Stomach smooth muscle (tissue), 2 donors: ENCODE measurements around the gene PDCD1.
"Not testable (repeated sequence)": the region's sequence is repeated elsewhere in the genome, so short reads cannot be mapped to it uniquely, and the experiment has no call there.

ENCODE experiments used
- H3K27ac ChIP-seq: one replicate; pipeline ENCODE4 v1.7.0; 2013; ENCODE audit warnings: mild to moderate bottlenecking, low read length, inconsistent platforms
- H3K27me3 ChIP-seq, 2 donors: one replicate each; pipeline ENCODE4 v1.7.0; 2013; ENCODE audit warnings: low read length in 2 of 2; ENCODE audit not compliant: insufficient read depth in 2 of 2, control insufficient read depth in 1 of 2
- H3K36me3 ChIP-seq, 2 donors: one replicate each; pipeline ENCODE4 v1.7.0; 2013; ENCODE audit warnings: low read length in 2 of 2; ENCODE audit not compliant: control insufficient read depth in 2 of 2, insufficient read depth in 2 of 2
- H3K4me1 ChIP-seq: one replicate; pipeline ENCODE4 v1.7.0; 2013; ENCODE audit warnings: low read length; ENCODE audit not compliant: control insufficient read depth, insufficient read depth
- H3K4me3 ChIP-seq, 2 donors: one replicate each; pipeline ENCODE4 v1.7.0; 2013; ENCODE audit warnings: low read length in 2 of 2
- H3K9ac ChIP-seq, 2 donors: one replicate each; pipeline ENCODE4 v1.7.0; 2013; ENCODE audit warnings: low read length in 2 of 2, mild to moderate bottlenecking in 1 of 2
- H3K9me3 ChIP-seq, 2 donors: one replicate each; pipeline ENCODE4 v1.7.0; 2013; ENCODE audit warnings: low read length in 2 of 2; ENCODE audit not compliant: control insufficient read depth in 2 of 2
- donor health status: healthy.
- donor health status: Pancreatic carcinoma.

Gene PDCD1

GRCh38 chr2:241819947-241820624 lies 38.6 kb downstream of the PDCD1 start:
- not testable (repeated sequence) for H3K9me3 ChIP-seq, H3K4me3 ChIP-seq, H3K9ac ChIP-seq, H3K36me3 ChIP-seq, H3K4me1 ChIP-seq, H3K27ac ChIP-seq
- H3K27me3 ChIP-seq, result peaks cover 6 to 18% of the 10 kb centered on the region in 2 donors

- Histone ChIP-seq H3K9ac (no peak overlapping the region), H3K36me3 (no peaks in the 10 kb centered on the region), H3K4me1 (no peaks in the 10 kb centered on the region), H3K27ac (no peak overlapping the region), H3K9me3 (no peaks in the 10 kb centered on the region), H3K27me3 (peaks cover 6 to 18% of the 10 kb centered on the region in 2 donors), H3K4me3 (no peak overlapping the region)
Observed at GRCh38 chr2:241818943-241819270, 39.8 kb downstream of the PDCD1 start.

DNA sequence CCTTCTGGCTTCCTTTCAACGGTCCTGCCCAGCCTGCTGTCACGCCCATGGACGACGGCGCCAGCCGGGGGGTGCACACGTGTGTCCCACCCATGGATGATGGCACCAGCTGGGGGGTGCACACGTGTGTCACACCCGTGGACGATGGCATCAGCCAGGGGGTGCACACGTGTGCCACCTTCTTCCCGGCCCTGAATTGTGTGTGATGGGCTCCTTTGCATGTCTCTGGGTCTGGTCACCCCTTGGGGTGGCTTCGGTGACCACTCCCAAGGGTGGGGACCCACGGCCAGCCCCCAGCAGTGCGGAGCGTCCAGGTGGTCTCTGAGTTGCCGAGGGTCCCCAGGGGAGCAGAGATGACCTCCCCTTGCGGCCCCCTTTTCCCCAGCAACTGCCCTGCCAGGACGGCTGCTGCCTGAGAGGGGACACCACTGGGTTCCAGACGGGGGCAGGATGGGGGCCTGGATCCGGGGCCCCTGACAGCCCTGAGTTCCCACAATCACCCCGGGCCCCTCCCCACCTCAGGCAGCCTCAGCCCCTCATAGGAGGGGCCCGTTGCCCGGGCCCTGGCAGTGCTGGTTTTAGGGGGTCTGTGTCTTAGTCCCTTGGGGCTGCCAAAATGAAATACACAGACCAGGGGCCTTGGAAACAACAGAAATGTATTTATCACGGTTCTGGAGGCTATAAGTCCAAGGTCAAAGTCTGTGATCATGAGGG lies 40.3 kb downstream of the PDCD1 start:
- no peaks in the 10 kb centered on the region for H3K9me3 ChIP-seq
- no peaks in the 10 kb centered on the region for H3K4me1 ChIP-seq
- H3K9ac ChIP-seq, result no peak overlapping the region
- H3K27me3 ChIP-seq, result peaks cover 6 to 18% of the 10 kb centered on the region in 2 donors
- H3K27ac ChIP-seq, result no peak overlapping the region
- H3K36me3 ChIP-seq, result no peaks in the 10 kb centered on the region
- H3K4me3 ChIP-seq, result no peak overlapping the region

- not testable (repeated sequence) for H3K9ac ChIP-seq, H3K36me3 ChIP-seq, H3K4me1 ChIP-seq, H3K9me3 ChIP-seq, H3K27ac ChIP-seq, H3K4me3 ChIP-seq
- H3K27me3 ChIP-seq, result peaks cover 8 to 18% of the 10 kb centered on the region in 2 donors
Observed at GRCh38 chr2:241817821-241818215, 40.9 kb downstream of the PDCD1 start.

GRCh38 chr2:241817126-241817820 lies 41.4 kb downstream of the PDCD1 start:
- Histone ChIP-seq H3K4me1 (no peaks in the 10 kb centered on the region), H3K9me3 (no peaks in the 10 kb centered on the region), H3K9ac (no peak overlapping the region), H3K27me3 (peaks cover 8 to 16% of the 10 kb centered on the region in 2 donors), H3K36me3 (no peaks in the 10 kb centered on the region), H3K4me3 (no peak overlapping the region), H3K27ac (no peak overlapping the region)

- H3K27ac ChIP-seq, result no peak overlapping the region
- no peaks in the 10 kb centered on the region for H3K4me1 ChIP-seq
- no peaks in the 10 kb centered on the region for H3K9me3 ChIP-seq
- no peak overlapping the region for H3K4me3 ChIP-seq
- H3K27me3 ChIP-seq, result peaks cover 5 to 11% of the 10 kb centered on the region in 2 donors
- H3K36me3 ChIP-seq, result no peaks in the 10 kb centered on the region
- no peak overlapping the region for H3K9ac ChIP-seq
Observed at GRCh38 chr2:241816431-241817121, 42.1 kb downstream of the PDCD1 start.

DNA sequence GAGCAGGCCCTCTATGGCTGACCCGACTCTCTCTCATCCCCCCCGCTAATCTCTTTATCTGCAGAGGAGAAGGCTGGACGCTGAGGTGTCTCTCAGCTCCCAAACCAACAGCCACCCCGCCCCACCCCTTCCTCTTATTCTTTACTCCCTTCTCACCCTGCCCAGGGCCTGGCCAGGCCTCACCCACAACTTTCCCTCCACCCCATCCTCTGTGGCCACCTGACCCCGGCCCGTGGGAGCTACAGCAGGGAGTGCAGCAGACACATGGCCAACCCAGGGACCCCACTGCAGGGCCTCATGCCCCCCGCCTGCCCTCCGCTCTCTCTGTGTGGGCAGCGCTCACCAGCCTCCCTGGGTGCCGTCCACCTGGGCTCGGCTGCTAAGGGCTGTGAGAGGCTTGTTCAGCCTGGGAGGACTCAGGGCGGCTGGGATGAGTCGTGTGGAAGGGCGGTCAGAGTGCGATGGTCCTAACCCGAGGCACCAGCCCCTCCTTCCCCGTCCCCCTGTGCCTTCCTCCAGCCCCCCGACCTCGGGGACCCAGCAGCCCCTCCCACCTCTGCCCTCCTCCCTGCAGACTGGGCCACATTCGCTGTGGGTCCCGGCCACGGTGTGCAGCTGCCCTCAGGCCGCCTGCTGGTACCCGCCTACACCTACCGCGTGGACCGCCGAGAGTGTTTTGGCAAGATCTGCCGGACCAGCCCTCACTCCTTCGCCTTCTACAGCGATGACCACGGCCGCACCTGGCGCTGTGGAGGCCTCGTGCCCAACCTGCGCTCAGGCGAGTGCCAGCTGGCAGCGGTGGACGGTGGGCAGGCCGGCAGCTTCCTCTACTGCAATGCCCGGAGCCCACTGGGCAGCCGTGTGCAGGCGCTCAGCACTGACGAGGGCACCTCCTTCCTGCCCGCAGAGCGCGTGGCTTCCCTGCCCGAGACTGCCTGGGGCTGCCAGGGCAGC lies 42.9 kb downstream of the PDCD1 start:
- Histone ChIP-seq H3K9ac (no peak overlapping the region), H3K36me3 (no peaks in the 10 kb centered on the region), H3K4me1 (no peaks in the 10 kb centered on the region), H3K9me3 (no peaks in the 10 kb centered on the region), H3K27ac (no peak overlapping the region), H3K4me3 (no peak overlapping the region), H3K27me3 (peaks cover 5 to 6% of the 10 kb centered on the region in 2 donors)

DNA sequence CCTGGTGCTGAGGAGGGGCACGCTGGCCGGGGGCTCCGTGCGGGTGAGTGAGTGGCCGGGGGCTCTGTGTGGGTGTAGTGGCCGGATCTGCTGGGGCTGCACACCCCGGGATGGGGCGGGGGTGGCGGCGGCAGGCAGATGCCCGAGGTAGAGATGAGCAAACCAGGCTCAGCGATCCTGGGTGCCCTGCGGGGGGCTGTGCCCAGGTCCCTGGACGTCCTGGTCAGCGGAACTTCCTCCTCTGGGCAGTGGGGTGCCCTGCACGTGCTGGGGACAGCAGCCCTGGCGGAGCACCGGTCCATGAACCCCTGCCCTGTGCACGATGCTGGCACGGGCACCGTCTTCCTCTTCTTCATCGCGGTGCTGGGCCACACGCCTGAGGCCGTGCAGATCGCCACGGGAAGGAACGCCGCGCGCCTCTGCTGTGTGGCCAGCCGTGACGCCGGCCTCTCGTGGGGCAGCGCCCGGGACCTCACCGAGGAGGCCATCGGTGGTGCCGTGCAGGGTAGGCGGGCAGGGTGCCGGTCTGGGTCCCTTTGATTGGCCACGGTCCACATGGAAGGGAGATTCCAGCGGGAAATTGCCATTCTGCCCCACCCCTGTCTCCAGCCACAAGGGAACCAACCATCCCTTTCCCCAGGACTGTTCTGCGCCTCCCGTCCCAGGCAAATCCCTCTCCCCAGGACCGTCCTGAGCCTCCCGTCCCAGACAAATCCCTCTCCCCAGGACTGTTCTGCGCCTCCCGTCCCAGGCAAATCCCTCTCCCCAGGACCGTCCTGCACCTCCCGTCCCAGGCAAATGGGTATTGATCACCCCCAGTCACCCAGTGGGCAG lies 43.8 kb downstream of the PDCD1 start:
- no peaks in the 10 kb centered on the region for H3K36me3 ChIP-seq
- H3K9me3 ChIP-seq, result no peaks in the 10 kb centered on the region
- H3K9ac ChIP-seq, result no peak overlapping the region
- no peak overlapping the region for H3K27ac ChIP-seq
- peaks cover 2 to 3% of the 10 kb centered on the region in 2 donors for H3K27me3 ChIP-seq
- no peaks in the 10 kb centered on the region for H3K4me1 ChIP-seq
- no peak overlapping the region for H3K4me3 ChIP-seq

GRCh38 chr2:241814393-241814642 lies 44.4 kb downstream of the PDCD1 start:
- Histone ChIP-seq H3K9me3 (no peaks in the 10 kb centered on the region), H3K36me3 (no peaks in the 10 kb centered on the region), H3K4me1 (no peaks in the 10 kb centered on the region), H3K4me3 (no peak overlapping the region), H3K27ac (no peak overlapping the region), H3K27me3 (peaks cover 2 to 3% of the 10 kb centered on the region in 2 donors), H3K9ac (no peak overlapping the region)
